GM23338 (cell line): ENCODE data around the gene AFF3. TPM values are rescaled to one million over a fixed set of nuclear protein-coding genes. Genes with fewer than 3 reads are reported as not detected.

ENCODE experiments used
- ATAC-seq: fragments of 200-7000 bp; cut with Tn5 transposase; 3 replicates; pipeline ENCODE4 v1.9.1; 2020
- DNase-seq: peaks from one replicate; pipeline ENCODE4 v3.0.0-alpha.2; 2015; ENCODE audit warnings: low spot score
- H2AFZ ChIP-seq: fragments of 200-600 bp; sonication (generic); 2 replicates; pipeline ENCODE4 v1.8.0; 2016; ENCODE audit warnings: antibody characterized with exemption, mild to moderate bottlenecking, moderate library complexity
- H3F3A ChIP-seq: fragments of 200-600 bp; sonication (generic); replicated peaks from 2 replicates; pipeline ENCODE4 v1.8.0; 2017; ENCODE audit warnings: antibody characterized with exemption, mixed run types, low read depth
- H3K27ac ChIP-seq: fragments of 200-600 bp; sonication (generic); 2 replicates; pipeline ENCODE4 v1.6.1; 2016; ENCODE audit warnings: low read depth
- H3K27me3 ChIP-seq: fragments of 200-600 bp; sonication (generic); 2 replicates; pipeline ENCODE4 v1.8.0; 2016; ENCODE audit warnings: mild to moderate bottlenecking, mixed run types, moderate library complexity; ENCODE audit not compliant: insufficient read depth
- H3K36me3 ChIP-seq: fragments of 200-600 bp; sonication (generic); 2 replicates; pipeline ENCODE4 v1.8.0; 2016; ENCODE audit warnings: mild to moderate bottlenecking; ENCODE audit not compliant: insufficient read depth
- H3K4me1 ChIP-seq: fragments of 200-600 bp; sonication (generic); 2 replicates; pipeline ENCODE4 v1.8.0; 2016; ENCODE audit warnings: mild to moderate bottlenecking, moderate library complexity; ENCODE audit not compliant: insufficient read depth
- H3K4me2 ChIP-seq: fragments of 200-600 bp; sonication (generic); 2 replicates; pipeline ENCODE4 v1.7.1; 2017; ENCODE audit warnings: mixed run types
- H3K4me3 ChIP-seq: fragments of 200-600 bp; sonication (generic); 2 replicates; pipeline ENCODE4 v1.6.1; 2016; ENCODE audit warnings: mixed run types
- H3K79me2 ChIP-seq: fragments of 200-600 bp; sonication (generic); replicated peaks from 2 replicates; pipeline ENCODE4 v1.8.0; 2017; ENCODE audit warnings: mild to moderate bottlenecking; ENCODE audit not compliant: insufficient read depth
- H3K9me2 ChIP-seq: fragments of 200-600 bp; sonication (generic); 2 replicates; pipeline ENCODE4 v1.8.0; 2017; ENCODE audit not compliant: insufficient read depth
- H4K20me1 ChIP-seq: fragments of 200-600 bp; sonication (generic); replicated peaks from 2 replicates; pipeline ENCODE4 v1.8.0; 2017; ENCODE audit warnings: mild to moderate bottlenecking; ENCODE audit not compliant: insufficient read depth
- H3K27ac Mint-ChIP-seq: 2 replicates; pipeline ENCODE4 v1.8.0; 2020; ENCODE audit warnings: inconsistent platforms, mild to moderate bottlenecking, moderate library complexity, mixed read lengths
- H3K27me3 Mint-ChIP-seq: 3 replicates; pipeline ENCODE4 v1.8.0; 2022; ENCODE audit warnings: low read depth, mild to moderate bottlenecking, moderate library complexity, mixed read lengths, inconsistent platforms; ENCODE audit not compliant: insufficient read depth, poor library complexity
- H3K36me3 Mint-ChIP-seq: 3 replicates; pipeline ENCODE4 v1.8.0; 2021; ENCODE audit warnings: low read depth, mild to moderate bottlenecking, inconsistent platforms, moderate library complexity, mixed read lengths
- H3K4me1 Mint-ChIP-seq: 3 replicates; pipeline ENCODE4 v1.8.0; 2020; ENCODE audit warnings: mild to moderate bottlenecking, inconsistent platforms, mixed read lengths
- H3K4me3 Mint-ChIP-seq: 3 replicates; pipeline ENCODE4 v1.8.0; 2021; ENCODE audit warnings: moderate library complexity, mild to moderate bottlenecking, inconsistent platforms, mixed read lengths
- H3K9me3 Mint-ChIP-seq: 3 replicates; pipeline ENCODE4 v1.8.0; 2020; ENCODE audit warnings: moderate library complexity, mild to moderate bottlenecking, inconsistent platforms, mixed read lengths
- CREB1 ChIP-seq: fragments of 250-450 bp; sonication (Bioruptor Pico); IDR thresholded peaks from 2 replicates; pipeline ENCODE4 v1.5.0; 2020; ENCODE audit warnings: low read depth, mild to moderate bottlenecking, moderate library complexity
- EZH2 ChIP-seq: fragments of 200-600 bp; sonication (generic); IDR thresholded peaks from one replicate; pipeline ENCODE4 v1.8.0; 2017; ENCODE audit warnings: antibody characterized with exemption, mild to moderate bottlenecking, low read depth; ENCODE audit not compliant: unreplicated experiment
- JUNB ChIP-seq: IDR thresholded peaks from one replicate; pipeline ENCODE4 v1.6.1; 2016; ENCODE audit warnings: antibody characterized with exemption; ENCODE audit not compliant: unreplicated experiment
- POLR2AphosphoS5 ChIP-seq: IDR thresholded peaks from 2 replicates; pipeline ENCODE4 v1.6.1; 2016; ENCODE audit warnings: antibody characterized with exemption, low read depth
- REST ChIP-seq: IDR thresholded peaks from one replicate; pipeline ENCODE4 v1.6.1; 2018; ENCODE audit warnings: antibody characterized with exemption; ENCODE audit not compliant: unreplicated experiment
- ZNF114 ChIP-seq: fragments of 250-450 bp; sonication (Bioruptor Pico); IDR thresholded peaks from 2 replicates; pipeline ENCODE4 v1.5.0; 2020; ENCODE audit warnings: mild to moderate bottlenecking, moderate library complexity
- polyA plus RNA-seq: library from polyadenylated mRNA; unstranded; fragments of >200 nt; fragmentation: Nextera tagmentation; extraction: Ambion mirVana; gene quantifications from 2 replicates; pipeline ENCODE4 v1.2.1, GENCODE V29; 2016
- total RNA-seq: library from RNA; depleted of rRNA; stranded (reverse); fragments of >200 nt; shearing (Covaris generic); gene quantifications from 2 replicates; pipeline ENCODE4 v1.2.3, GENCODE V29; 2014
- TF ChIP-seq, protein P1 (sequence below), 2 experiments: fragments of 200-600 bp in 1 of 2; sonication (generic) in 1 of 2; conservative IDR thresholded peaks; 2 replicates each; pipeline versions ENCODE4 v1.5.1 to v1.6.1; 2016 to 2017; ENCODE audit warnings: antibody characterized with exemption in 2 of 2, low read depth in 2 of 2, mild to moderate bottlenecking in 2 of 2, moderate library complexity in 1 of 2
- TF ChIP-seq, protein P2 (sequence below): IDR thresholded peaks from 2 replicates; pipeline ENCODE4 v1.6.1; 2016; ENCODE audit warnings: antibody characterized with exemption

The AFF3 gene
- total and polyA plus RNA-seq, 2 experiments from 2014 or later: 0.73 to 1.4 TPM

DNA sequence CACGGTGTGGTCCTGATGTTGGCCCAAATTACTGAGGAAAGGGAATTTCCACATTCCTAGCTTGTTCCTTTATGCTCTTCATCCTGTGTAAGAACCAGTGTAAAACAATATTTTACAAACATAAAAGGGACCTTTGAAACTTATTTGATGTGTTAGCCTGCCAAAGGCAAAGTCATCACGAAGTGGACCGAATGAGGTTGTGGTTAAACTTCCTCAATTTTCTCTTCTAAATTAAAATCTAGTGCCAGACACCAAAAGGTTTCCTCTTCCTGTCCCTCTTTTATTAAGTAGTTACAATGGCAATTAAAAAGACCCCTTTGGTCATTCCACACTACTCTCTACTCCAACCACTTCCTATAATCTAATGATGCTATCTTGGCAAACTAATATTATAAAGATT, 279.8 kb downstream of the AFF3 start (continued):
- TF ChIP-seq REST: no peak
- TF ChIP-seq CREB1 (CRISPR knock-in tag): no peak
- no peak for TF ChIP-seq POLR2AphosphoS5
- no peak for TF ChIP-seq JUNB
- TF ChIP-seq, protein P1, sequence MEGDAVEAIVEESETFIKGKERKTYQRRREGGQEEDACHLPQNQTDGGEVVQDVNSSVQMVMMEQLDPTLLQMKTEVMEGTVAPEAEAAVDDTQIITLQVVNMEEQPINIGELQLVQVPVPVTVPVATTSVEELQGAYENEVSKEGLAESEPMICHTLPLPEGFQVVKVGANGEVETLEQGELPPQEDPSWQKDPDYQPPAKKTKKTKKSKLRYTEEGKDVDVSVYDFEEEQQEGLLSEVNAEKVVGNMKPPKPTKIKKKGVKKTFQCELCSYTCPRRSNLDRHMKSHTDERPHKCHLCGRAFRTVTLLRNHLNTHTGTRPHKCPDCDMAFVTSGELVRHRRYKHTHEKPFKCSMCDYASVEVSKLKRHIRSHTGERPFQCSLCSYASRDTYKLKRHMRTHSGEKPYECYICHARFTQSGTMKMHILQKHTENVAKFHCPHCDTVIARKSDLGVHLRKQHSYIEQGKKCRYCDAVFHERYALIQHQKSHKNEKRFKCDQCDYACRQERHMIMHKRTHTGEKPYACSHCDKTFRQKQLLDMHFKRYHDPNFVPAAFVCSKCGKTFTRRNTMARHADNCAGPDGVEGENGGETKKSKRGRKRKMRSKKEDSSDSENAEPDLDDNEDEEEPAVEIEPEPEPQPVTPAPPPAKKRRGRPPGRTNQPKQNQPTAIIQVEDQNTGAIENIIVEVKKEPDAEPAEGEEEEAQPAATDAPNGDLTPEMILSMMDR (conservative IDR thresholded peaks at IDR 0.05; ENCODE audit: low read depth in 2 of 2): no peak

GRCh38 chr2:99861376-99861760, 281.0 kb downstream of the AFF3 start:
- Histone ChIP-seq H3K4me3 (no peak overlapping the region), H3F3A (no peaks in the 10 kb centered on the region), H4K20me1 (no peaks in the 10 kb centered on the region), H3K36me3 (no peaks in the 10 kb centered on the region), H3K27ac (no peak overlapping the region), H3K9me2 (peaks cover 6% of the 10 kb centered on the region), H3K79me2 (no peaks in the 10 kb centered on the region), H3K4me2 (no peak overlapping the region), H2AFZ (no peak overlapping the region), H3K27me3 (no peaks in the 10 kb centered on the region), H3K4me1 (no peaks in the 10 kb centered on the region)
- TF ChIP-seq EZH2: no peak
- no peak for TF ChIP-seq JUNB
- TF ChIP-seq ZNF114 (CRISPR knock-in tag): no peak
- TF ChIP-seq, protein P2, sequence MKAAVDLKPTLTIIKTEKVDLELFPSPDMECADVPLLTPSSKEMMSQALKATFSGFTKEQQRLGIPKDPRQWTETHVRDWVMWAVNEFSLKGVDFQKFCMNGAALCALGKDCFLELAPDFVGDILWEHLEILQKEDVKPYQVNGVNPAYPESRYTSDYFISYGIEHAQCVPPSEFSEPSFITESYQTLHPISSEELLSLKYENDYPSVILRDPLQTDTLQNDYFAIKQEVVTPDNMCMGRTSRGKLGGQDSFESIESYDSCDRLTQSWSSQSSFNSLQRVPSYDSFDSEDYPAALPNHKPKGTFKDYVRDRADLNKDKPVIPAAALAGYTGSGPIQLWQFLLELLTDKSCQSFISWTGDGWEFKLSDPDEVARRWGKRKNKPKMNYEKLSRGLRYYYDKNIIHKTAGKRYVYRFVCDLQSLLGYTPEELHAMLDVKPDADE: no peak
- H3K36me3 Mint-ChIP-seq: no peaks in the 10 kb centered on the region
- H3K4me1 Mint-ChIP-seq: no peaks in the 10 kb centered on the region
- no peak overlapping the region for H3K27ac Mint-ChIP-seq
- ATAC-seq: no peak
- DNase-seq: no peak
- no peaks in the 10 kb centered on the region for H3K27me3 Mint-ChIP-seq
- no peaks in the 10 kb centered on the region for H3K9me3 Mint-ChIP-seq
- no peak overlapping the region for H3K4me3 Mint-ChIP-seq
